ENCODE results near the gene BLVRA.

DNA sequence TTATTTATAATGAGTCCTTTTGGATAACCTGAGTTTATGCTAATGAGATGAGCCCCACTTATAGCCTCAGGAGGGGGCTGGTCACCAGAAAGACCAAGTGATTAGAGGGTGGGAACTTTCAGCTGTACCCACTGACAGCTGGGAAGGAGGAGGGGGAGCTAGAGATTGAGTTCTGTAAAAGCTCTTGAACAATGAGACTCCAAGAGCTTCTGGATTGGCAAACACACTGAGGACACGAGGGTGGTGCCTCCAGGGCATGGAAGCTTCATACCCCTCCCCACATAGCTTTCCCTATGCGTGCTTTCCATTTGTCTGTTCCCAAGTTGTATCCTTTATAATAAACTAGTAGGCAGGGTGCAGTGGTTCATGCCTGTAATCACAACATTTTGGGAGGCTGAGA is 90.6 kb downstream of the BLVRA start:
- TF ChIP-seq, protein P1, sequence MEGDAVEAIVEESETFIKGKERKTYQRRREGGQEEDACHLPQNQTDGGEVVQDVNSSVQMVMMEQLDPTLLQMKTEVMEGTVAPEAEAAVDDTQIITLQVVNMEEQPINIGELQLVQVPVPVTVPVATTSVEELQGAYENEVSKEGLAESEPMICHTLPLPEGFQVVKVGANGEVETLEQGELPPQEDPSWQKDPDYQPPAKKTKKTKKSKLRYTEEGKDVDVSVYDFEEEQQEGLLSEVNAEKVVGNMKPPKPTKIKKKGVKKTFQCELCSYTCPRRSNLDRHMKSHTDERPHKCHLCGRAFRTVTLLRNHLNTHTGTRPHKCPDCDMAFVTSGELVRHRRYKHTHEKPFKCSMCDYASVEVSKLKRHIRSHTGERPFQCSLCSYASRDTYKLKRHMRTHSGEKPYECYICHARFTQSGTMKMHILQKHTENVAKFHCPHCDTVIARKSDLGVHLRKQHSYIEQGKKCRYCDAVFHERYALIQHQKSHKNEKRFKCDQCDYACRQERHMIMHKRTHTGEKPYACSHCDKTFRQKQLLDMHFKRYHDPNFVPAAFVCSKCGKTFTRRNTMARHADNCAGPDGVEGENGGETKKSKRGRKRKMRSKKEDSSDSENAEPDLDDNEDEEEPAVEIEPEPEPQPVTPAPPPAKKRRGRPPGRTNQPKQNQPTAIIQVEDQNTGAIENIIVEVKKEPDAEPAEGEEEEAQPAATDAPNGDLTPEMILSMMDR (IDR thresholded peaks at IDR 0.05 in 8 of 11, conservative IDR thresholded peaks at IDR 0.05 in 3 of 11) = no peak
- TF ChIP-seq POLR2A (IDR thresholded peaks at IDR 0.05) = no peak

Measured in spleen (tissue), 7 donors.